Measurements from ENCODE around the gene DUSP11. TPM values are rescaled to one million over a fixed set of nuclear protein-coding genes. Genes with fewer than 3 reads are reported as not detected.
A peak's percentile ranks its signal among the peaks of the same experiment; 100 is the strongest.

DUSP11 gene
- total and polyA plus RNA-seq, 9 of the 15 experiments (the other 6 are each of a cell fraction or from before 2014, with no cell fraction given): 20.7 to 79.8 (median 29.3) TPM

DNA sequence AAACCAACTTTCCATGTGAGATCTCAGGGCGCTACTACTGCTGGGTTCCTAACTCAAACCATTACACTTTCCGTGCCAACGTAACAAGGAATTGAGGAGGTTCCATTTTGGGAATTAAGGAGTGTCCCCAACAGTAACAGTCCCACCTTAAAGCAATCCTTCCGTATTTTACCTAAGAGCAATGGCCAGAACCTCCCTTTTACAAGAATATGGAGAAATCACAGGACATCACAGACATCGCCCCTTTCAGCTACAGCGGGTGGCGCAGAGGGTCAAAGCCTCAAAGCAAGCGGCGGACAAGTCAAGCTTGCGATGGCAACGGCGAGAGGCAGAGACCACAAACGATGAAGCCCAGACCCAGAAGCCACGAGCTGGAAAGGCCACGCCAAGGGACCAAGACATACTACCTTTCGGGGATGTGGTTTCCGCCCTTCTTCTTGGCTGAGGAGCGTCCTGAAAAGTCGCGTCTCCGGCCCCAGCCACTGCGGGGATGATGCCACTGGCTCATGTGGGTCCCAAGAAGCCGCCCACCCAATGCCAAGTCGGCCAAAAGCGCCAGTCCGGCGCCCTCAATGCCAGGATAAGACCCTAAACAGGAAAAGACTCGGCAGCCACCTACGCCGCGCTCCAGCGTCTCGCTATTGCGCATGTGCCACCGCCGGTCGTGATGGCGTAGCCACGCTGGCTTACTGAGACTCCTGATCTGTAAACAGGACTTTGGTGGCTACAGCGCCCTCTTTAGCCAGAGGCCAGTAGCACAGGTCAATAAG lies at the start of gene DUSP11 (continued):
- TF ChIP-seq, protein P1, sequence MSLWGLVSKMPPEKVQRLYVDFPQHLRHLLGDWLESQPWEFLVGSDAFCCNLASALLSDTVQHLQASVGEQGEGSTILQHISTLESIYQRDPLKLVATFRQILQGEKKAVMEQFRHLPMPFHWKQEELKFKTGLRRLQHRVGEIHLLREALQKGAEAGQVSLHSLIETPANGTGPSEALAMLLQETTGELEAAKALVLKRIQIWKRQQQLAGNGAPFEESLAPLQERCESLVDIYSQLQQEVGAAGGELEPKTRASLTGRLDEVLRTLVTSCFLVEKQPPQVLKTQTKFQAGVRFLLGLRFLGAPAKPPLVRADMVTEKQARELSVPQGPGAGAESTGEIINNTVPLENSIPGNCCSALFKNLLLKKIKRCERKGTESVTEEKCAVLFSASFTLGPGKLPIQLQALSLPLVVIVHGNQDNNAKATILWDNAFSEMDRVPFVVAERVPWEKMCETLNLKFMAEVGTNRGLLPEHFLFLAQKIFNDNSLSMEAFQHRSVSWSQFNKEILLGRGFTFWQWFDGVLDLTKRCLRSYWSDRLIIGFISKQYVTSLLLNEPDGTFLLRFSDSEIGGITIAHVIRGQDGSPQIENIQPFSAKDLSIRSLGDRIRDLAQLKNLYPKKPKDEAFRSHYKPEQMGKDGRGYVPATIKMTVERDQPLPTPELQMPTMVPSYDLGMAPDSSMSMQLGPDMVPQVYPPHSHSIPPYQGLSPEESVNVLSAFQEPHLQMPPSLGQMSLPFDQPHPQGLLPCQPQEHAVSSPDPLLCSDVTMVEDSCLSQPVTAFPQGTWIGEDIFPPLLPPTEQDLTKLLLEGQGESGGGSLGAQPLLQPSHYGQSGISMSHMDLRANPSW (CRISPR knock-in tag; IDR thresholded peaks at IDR 0.05): no peak
- TF ChIP-seq MITF (IDR thresholded peaks at IDR 0.05): no peak
- TF ChIP-seq, protein P2, sequence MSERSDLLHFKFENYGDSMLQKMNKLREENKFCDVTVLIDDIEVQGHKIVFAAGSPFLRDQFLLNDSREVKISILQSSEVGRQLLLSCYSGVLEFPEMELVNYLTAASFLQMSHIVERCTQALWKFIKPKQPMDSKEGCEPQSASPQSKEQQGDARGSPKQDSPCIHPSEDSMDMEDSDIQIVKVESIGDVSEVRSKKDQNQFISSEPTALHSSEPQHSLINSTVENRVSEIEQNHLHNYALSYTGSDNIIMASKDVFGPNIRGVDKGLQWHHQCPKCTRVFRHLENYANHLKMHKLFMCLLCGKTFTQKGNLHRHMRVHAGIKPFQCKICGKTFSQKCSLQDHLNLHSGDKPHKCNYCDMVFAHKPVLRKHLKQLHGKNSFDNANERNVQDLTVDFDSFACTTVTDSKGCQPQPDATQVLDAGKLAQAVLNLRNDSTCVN (CRISPR knock-in tag; IDR thresholded peaks at IDR 0.05): 0 out of 2 replicates have a peak, but pooled peaks have one; percentile 26
- peak; percentile 54 for TF ChIP-seq NEUROD1 (IDR thresholded peaks at IDR 0.05; ENCODE audit: borderline replicate concordance, low read depth, low read length, partially characterized antibody)
- TF ChIP-seq RCOR1 (IDR thresholded peaks at IDR 0.05; ENCODE audit: borderline replicate concordance in 1 of 2, low read depth in 2 of 2, low read length in 2 of 2): peak in 1 of 2 experiments; percentile 69; a peak in 2 of 4 replicates
- TF ChIP-seq ZNF518B (CRISPR knock-in tag; IDR thresholded peaks at IDR 0.05): no peak
- no peak for TF ChIP-seq TFE3 (CRISPR knock-in tag; IDR thresholded peaks at IDR 0.05)
- no peak for TF ChIP-seq FOXP1 (CRISPR knock-in tag; IDR thresholded peaks at IDR 0.05)
- 0 out of 3 replicates have a peak, but pooled peaks of 1 of the 2 experiments have one; percentile 45 for TF ChIP-seq CBX3 (IDR thresholded peaks at IDR 0.05; ENCODE audit: borderline replicate concordance in 1 of 2, low read length in 2 of 2)
- TF ChIP-seq NFE2L1 (tag; IDR thresholded peaks at IDR 0.05; ENCODE audit: borderline replicate concordance, low read depth): no peak
- TF ChIP-seq RBFOX2 (IDR thresholded peaks at IDR 0.05; ENCODE audit: low read depth, low read length): peak; percentile 87
- TF ChIP-seq SREBF1 (IDR thresholded peaks at IDR 0.05; ENCODE audit: borderline replicate concordance, low read depth, low read length): no peak
- no peak for TF ChIP-seq MCM7 (IDR thresholded peaks at IDR 0.05)
- TF ChIP-seq ZBTB1 (CRISPR knock-in tag; IDR thresholded peaks at IDR 0.05; ENCODE audit: borderline replicate concordance, low read depth): no peak
